ENCODE measurements around the gene MCRIP2. TPM values are rescaled to one million over a fixed set of nuclear protein-coding genes. Genes with fewer than 3 reads are reported as not detected.

MCRIP2 gene
- total and polyA plus RNA-seq, 2 experiments from 2014 or later, result 64.3 to 67.7 TPM

- TF ChIP-seq ZNF462 (CRISPR knock-in tag; IDR thresholded peaks at IDR 0.05) (no peak), EZH2 (IDR thresholded peaks at IDR 0.05; ENCODE audit: low read depth, unreplicated experiment) (no peak), ZNF114 (CRISPR knock-in tag; IDR thresholded peaks at IDR 0.05) (no peak), EZH2phosphoT487 (IDR thresholded peaks at IDR 0.05; ENCODE audit: unreplicated experiment) (no peak), ZNF331 (CRISPR knock-in tag; IDR thresholded peaks at IDR 0.05; ENCODE audit: low read depth) (no peak)
Measured at GRCh38 chr16:668519-669171, 27.0 kb downstream of the MCRIP2 start (continued).

- Histone ChIP-seq H3K79me2 (replicated peaks; ENCODE audit: insufficient read depth) (peaks cover 16% of the 10 kb centered on the region), H3K4me2 (no peak overlapping the region), H3F3A (replicated peaks; ENCODE audit: low read depth) (peaks cover 16% of the 10 kb centered on the region; the same call in 1 of the 2 replicates), H3K36me3 (ENCODE audit: insufficient read depth) (peaks cover 11% of the 10 kb centered on the region; the same call in 1 of the 2 replicates), H3K27ac (ENCODE audit: low read depth) (no peak overlapping the region), H3K27me3 (ENCODE audit: insufficient read depth) (no peaks in the 10 kb centered on the region), H4K20me1 (replicated peaks; ENCODE audit: insufficient read depth) (peaks cover 3% of the 10 kb centered on the region), H3K4me3 (no peak overlapping the region), H3K9me2 (ENCODE audit: insufficient read depth) (no peaks in the 10 kb centered on the region), H3K4me1 (ENCODE audit: insufficient read depth) (no peaks in the 10 kb centered on the region), H2AFZ (no peak overlapping the region)
- peaks cover 2% of the 10 kb centered on the region for H3K27me3 Mint-ChIP-seq (ENCODE audit: insufficient read depth, low read depth, poor library complexity)
- peak overlapping the region; percentile 71; the same call in 2 of the 3 replicates for H3K4me3 Mint-ChIP-seq
- peaks cover 21% of the 10 kb centered on the region for H3K36me3 Mint-ChIP-seq (ENCODE audit: low read depth)
- no peaks in the 10 kb centered on the region; the same call in 2 of the 3 replicates for H3K9me3 Mint-ChIP-seq
- ATAC-seq, result no peak
- no peak for DNase-seq (ENCODE audit: low spot score)
- peaks cover under 1% of the 10 kb centered on the region; the same call in 1 of the 3 replicates for H3K4me1 Mint-ChIP-seq
- no peak overlapping the region for H3K27ac Mint-ChIP-seq
- no peak for TF ChIP-seq POLR2AphosphoS5 (IDR thresholded peaks at IDR 0.05; ENCODE audit: low read depth)
- no peak for TF ChIP-seq ETS1 (IDR thresholded peaks at IDR 0.05)
- TF ChIP-seq CTCF (conservative IDR thresholded peaks at IDR 0.05; ENCODE audit: low read depth in 2 of 2), result no peak
- no peak for TF ChIP-seq REST (IDR thresholded peaks at IDR 0.05; ENCODE audit: unreplicated experiment)
- no peak for TF ChIP-seq STAT1 (IDR thresholded peaks at IDR 0.05; ENCODE audit: unreplicated experiment)
- TF ChIP-seq ZNF114 (CRISPR knock-in tag; IDR thresholded peaks at IDR 0.05), result no peak
- TF ChIP-seq NANOG (IDR thresholded peaks at IDR 0.05; ENCODE audit: borderline replicate concordance), result no peak
- TF ChIP-seq JUNB (IDR thresholded peaks at IDR 0.05; ENCODE audit: unreplicated experiment), result no peak
Measured at GRCh38 chr16:669666-670065, 28.0 kb downstream of the MCRIP2 start.

All from GM23338 (cell line).